IPS DF 6.9 (cell line): ENCODE results near the gene TNXB.
A peak's percentile ranks its signal among the peaks of the same experiment; 100 is the strongest.

Source experiments
- DNase-seq: peaks from one replicate; pipeline ENCODE4 v3.0.0-alpha.2; 2013; ENCODE audit warnings: low read depth, low spot score
- H3K27ac ChIP-seq: one replicate; pipeline ENCODE4 v1.5.1; 2013; ENCODE audit warnings: low read length, control low read depth
- H3K27me3 ChIP-seq: 2 replicates; pipeline ENCODE4 v1.6.1; 2013; ENCODE audit warnings: mild to moderate bottlenecking, low read length; ENCODE audit not compliant: control insufficient read depth, insufficient read depth
- H3K36me3 ChIP-seq: 2 replicates; pipeline ENCODE4 v1.6.1; 2013; ENCODE audit warnings: low read length; ENCODE audit not compliant: control insufficient read depth, insufficient read depth
- H3K4me1 ChIP-seq: 2 replicates; pipeline ENCODE4 v1.6.1; 2013; ENCODE audit warnings: low read length; ENCODE audit not compliant: control insufficient read depth, insufficient read depth
- H3K4me3 ChIP-seq: 2 replicates; pipeline ENCODE4 v1.5.1; 2013; ENCODE audit warnings: mild to moderate bottlenecking, low read length
- H3K9me3 ChIP-seq: 2 replicates; pipeline ENCODE4 v1.6.1; 2013; ENCODE audit warnings: low read length, inconsistent platforms; ENCODE audit not compliant: control insufficient read depth, insufficient read depth
- WGBS: extraction: QIAGEN DNeasy Blood & Tissue Kit; methylation state at CpG from one replicate; pipeline ENCODE4 v1.1.7; 2013; ENCODE audit warnings: mixed read lengths, missing lambda C conversion rate; ENCODE audit not compliant: insufficient read length, insufficient coverage; 5-methylcytosine and 5-hydroxymethylcytosine counted together

Gene TNXB

GRCh38 chr6:32109114-32109764, at the start of gene TNXB:
Gene TNXB, minus strand, starts transcription at chr6:32109338. Its CDS starts 11,140 bp downstream, at chr6:32098198.
- no CpG with 5 or more reads among the region's 12 CpGs for WGBS
- Histone ChIP-seq H3K4me3 (no peak within 1 kb of the TSS), H3K27ac (no peak within 1 kb of the TSS), H3K4me1 (peaks cover 2% of the 10 kb centered on the region; the same call in 1 of the 2 replicates), H3K36me3 (no peaks in the 10 kb centered on the region), H3K9me3 (no peaks in the 10 kb centered on the region), H3K27me3 (0 out of 2 replicates have a peak, but pooled peaks cover under 1% of the 10 kb centered on the region)
- DNase-seq = no peak

- no peak for DNase-seq
- H3K27me3 ChIP-seq = no peaks in the 10 kb centered on the region
- no peaks in the 10 kb centered on the region for H3K4me1 ChIP-seq
- H3K27ac ChIP-seq = no peak overlapping the region
- H3K9me3 ChIP-seq = no peaks in the 10 kb centered on the region
- no peaks in the 10 kb centered on the region; the same call in 1 of the 2 replicates for H3K36me3 ChIP-seq
- no peak overlapping the region for H3K4me3 ChIP-seq
Measured at GRCh38 chr6:32158052-32158451, 48.9 kb upstream of the TNXB start.

- peaks cover 2% of the 10 kb centered on the region; the same call in 1 of the 2 replicates for H3K4me1 ChIP-seq
- H3K9me3 ChIP-seq = no peaks in the 10 kb centered on the region
- no CpG with 5 or more reads among the region's 9 CpGs for WGBS
- H3K27ac ChIP-seq = no peak overlapping the region
- DNase-seq = no peak
- H3K4me3 ChIP-seq = no peak overlapping the region
- no peaks in the 10 kb centered on the region for H3K36me3 ChIP-seq
- H3K27me3 ChIP-seq = no peaks in the 10 kb centered on the region
Measured at GRCh38 chr6:32156891-32157290, 47.8 kb upstream of the TNXB start.

- DNase-seq = no peak
- Histone ChIP-seq H3K27ac (no peak overlapping the region), H3K27me3 (no peaks in the 10 kb centered on the region)
Measured at GRCh38 chr6:32154514-32155161, 45.5 kb upstream of the TNXB start.

GRCh38 chr6:32153564-32154513, 44.7 kb upstream of the TNXB start, which contains the start of gene PPT2:
Gene PPT2, plus strand, starts transcription at chr6:32154141. Its CDS starts 454 bp downstream, at chr6:32154595.
- no CpG with 5 or more reads among the region's 52 CpGs for WGBS
- no peak within 1 kb of the TSS for H3K27ac ChIP-seq
- no peaks in the 10 kb centered on the region for H3K9me3 ChIP-seq

More at GRCh38 chr6:32154514-32155161, 45.5 kb upstream of the TNXB start:
- H3K4me1 ChIP-seq = peaks cover 6% of the 10 kb centered on the region
- H3K9me3 ChIP-seq = no peaks in the 10 kb centered on the region
- no peaks in the 10 kb centered on the region for H3K36me3 ChIP-seq
- peak overlapping the region; percentile 68; the same call in 1 of the 2 replicates for H3K4me3 ChIP-seq
- WGBS = no CpG with 5 or more reads among the region's 34 CpGs

GRCh38 chr6:32152769-32153563, 43.8 kb upstream of the TNXB start:
- Histone ChIP-seq H3K4me1 (peaks cover 9% of the 10 kb centered on the region), H3K27ac (no peak overlapping the region), H3K36me3 (no peaks in the 10 kb centered on the region), H3K9me3 (no peaks in the 10 kb centered on the region), H3K27me3 (no peaks in the 10 kb centered on the region), H3K4me3 (peak overlapping the region; percentile 68; the same call in 1 of the 2 replicates)
- DNase-seq = no peak
- whole genome bisulfite sequencing = no CpG with 5 or more reads among the region's 35 CpGs

More at GRCh38 chr6:32153564-32154513, 44.7 kb upstream of the TNXB start, which contains the start of gene PPT2:
- peaks cover 9% of the 10 kb centered on the region for H3K4me1 ChIP-seq
- no peaks in the 10 kb centered on the region for H3K36me3 ChIP-seq
- no peak for DNase-seq
- no peaks in the 10 kb centered on the region for H3K27me3 ChIP-seq
- peak within 1 kb of the TSS; percentile 68; the same call in 1 of the 2 replicates for H3K4me3 ChIP-seq

GRCh38 chr6:32151863-32152768, 43.0 kb upstream of the TNXB start, which contains the start of gene PRRT1:
Gene PRRT1, minus strand, starts transcription at chr6:32151939. Its CDS starts 112 bp downstream, at chr6:32151827.
- no peak within 1 kb of the TSS for H3K27ac ChIP-seq
- H3K4me1 ChIP-seq = peaks cover 9% of the 10 kb centered on the region
- no peaks in the 10 kb centered on the region for H3K9me3 ChIP-seq
- H3K36me3 ChIP-seq = no peaks in the 10 kb centered on the region
- peak within 1 kb of the TSS; percentile 68; the same call in 1 of the 2 replicates for H3K4me3 ChIP-seq
- no peak for DNase-seq
- WGBS = no CpG with 5 or more reads among the region's 24 CpGs
- H3K27me3 ChIP-seq = no peaks in the 10 kb centered on the region

- no peak for DNase-seq
- H3K9me3 ChIP-seq = no peaks in the 10 kb centered on the region
- no peaks in the 10 kb centered on the region for H3K36me3 ChIP-seq
- peak overlapping the region; percentile 14; the same call in 1 of the 2 replicates for H3K4me3 ChIP-seq
- H3K27ac ChIP-seq = no peak overlapping the region
- peaks cover 9% of the 10 kb centered on the region for H3K4me1 ChIP-seq
- no peaks in the 10 kb centered on the region for H3K27me3 ChIP-seq
- no CpG with 5 or more reads among the region's 8 CpGs for WGBS
Measured at GRCh38 chr6:32151181-32151862, 42.2 kb upstream of the TNXB start.
